ENCODE data around the gene UQCR10.

UQCR10 gene

GRCh38 chr22:29733362-29734201 is 33.6 kb upstream of the UQCR10 start (continued):
- TF ChIP-seq HIC1 (tag by site-specific recombination; IDR thresholded peaks at IDR 0.05) (no peak), TSHZ1 (tag by site-specific recombination; IDR thresholded peaks at IDR 0.05; ENCODE audit: borderline replicate concordance) (0 out of 2 replicates have a peak, but pooled peaks have one; percentile 42), EGR2 (tag by site-specific recombination; IDR thresholded peaks at IDR 0.05; ENCODE audit: low read depth) (no peak), ZNF518A (tag by site-specific recombination; conservative IDR thresholded peaks at IDR 0.05; ENCODE audit: low read depth) (no peak), WT1 (tag by site-specific recombination; IDR thresholded peaks at IDR 0.05) (peak; percentile 71), ZNF701 (tag by site-specific recombination; IDR thresholded peaks at IDR 0.05) (no peak), ZBTB49 (tag by site-specific recombination; IDR thresholded peaks at IDR 0.05; ENCODE audit: low read depth) (no peak), SP2 (tag by site-specific recombination; IDR thresholded peaks at IDR 0.05) (no peak), ZNF600 (tag by site-specific recombination; IDR thresholded peaks at IDR 0.05) (no peak), ZNF629 (tag by site-specific recombination; IDR thresholded peaks at IDR 0.05) (no peak), ZBTB11 (tag by site-specific recombination; conservative IDR thresholded peaks at IDR 0.05; ENCODE audit: low read depth) (no peak), ZNF544 (tag by site-specific recombination; IDR thresholded peaks at IDR 0.05) (peak; percentile 60; the same call in 1 of the 2 replicates), ZNF768 (tag by site-specific recombination; IDR thresholded peaks at IDR 0.05) (no peak), ZBTB48 (tag by site-specific recombination; IDR thresholded peaks at IDR 0.05) (peak; percentile 53; the same call in 1 of the 2 replicates), ZNF341 (tag by site-specific recombination; IDR thresholded peaks at IDR 0.05; ENCODE audit: low read depth) (peak; percentile 92), ZNF843 (tag by site-specific recombination; IDR thresholded peaks at IDR 0.05) (no peak), MEIS1 (CRISPR knock-in tag; IDR thresholded peaks at IDR 0.05; ENCODE audit: borderline replicate concordance) (no peak), ZNF335 (tag by site-specific recombination; conservative IDR thresholded peaks at IDR 0.05) (peak; percentile 80), OVOL3 (tag by site-specific recombination; IDR thresholded peaks at IDR 0.05) (no peak), ZFP69B (tag by site-specific recombination; IDR thresholded peaks at IDR 0.05) (no peak), GLI2 (tag by site-specific recombination; IDR thresholded peaks at IDR 0.05; ENCODE audit: borderline replicate concordance, low read depth) (no peak), ZNF157 (tag by site-specific recombination; IDR thresholded peaks at IDR 0.05) (no peak), SP7 (tag by site-specific recombination; IDR thresholded peaks at IDR 0.05) (peak; percentile 65)

Data from HEK293 (cell line).